Measurements from ENCODE around the gene RAPGEF1.

RAPGEF1 gene

DNA sequence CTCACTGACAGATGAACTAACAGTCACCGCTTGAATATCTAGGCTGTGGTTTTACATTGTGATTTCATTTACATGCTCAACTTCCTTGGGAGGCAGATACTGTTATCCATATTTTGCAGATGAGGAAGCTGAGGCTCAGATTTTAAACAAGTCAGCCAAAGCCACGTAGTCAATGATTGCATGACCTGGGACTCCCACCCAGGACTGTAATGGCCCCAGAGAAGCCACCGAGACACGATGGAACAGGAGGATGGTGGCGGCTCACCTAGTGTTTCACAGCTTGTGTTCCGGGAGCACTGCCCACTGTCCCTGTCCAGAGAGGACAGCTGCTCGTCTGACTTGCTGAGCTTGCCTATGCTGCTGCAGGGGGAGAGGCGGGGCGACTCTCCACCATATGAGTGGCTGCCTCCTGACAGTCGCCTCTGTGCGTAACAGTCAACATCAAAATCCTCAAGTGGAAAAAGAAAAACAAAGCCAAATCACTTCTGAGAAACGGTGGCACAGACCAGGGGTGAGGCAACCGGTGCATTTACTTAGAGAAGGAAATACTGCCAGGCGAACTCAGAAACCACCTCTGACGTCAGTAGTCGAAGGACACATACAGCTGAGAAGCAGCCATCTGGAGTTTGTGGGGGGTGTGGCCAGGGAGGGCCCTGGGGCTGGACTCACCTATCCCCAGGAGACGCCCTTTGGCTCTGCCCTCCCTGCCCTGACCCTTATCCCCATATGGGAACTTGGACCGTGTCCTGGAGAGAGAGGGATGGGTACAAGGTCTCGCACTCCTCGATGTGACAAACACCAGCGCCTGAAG lies 112.0 kb downstream of the RAPGEF1 start:
- TF ChIP-seq FOXP2 (optimal IDR thresholded peaks at IDR 0.05; ENCODE audit: borderline replicate concordance, extremely low read depth, extremely low read length, insufficient read depth), result no peak
- TF ChIP-seq TAF1 (IDR thresholded peaks at IDR 0.05; ENCODE audit: borderline replicate concordance, insufficient read depth, low read length), result no peak
- no peak for TF ChIP-seq POLR2AphosphoS5 (IDR thresholded peaks at IDR 0.05; ENCODE audit: low read depth, low read length)
- no peak for TF ChIP-seq SIN3A (IDR thresholded peaks at IDR 0.05; ENCODE audit: borderline replicate concordance, insufficient read depth, low read length)
- TF ChIP-seq, protein P1, sequence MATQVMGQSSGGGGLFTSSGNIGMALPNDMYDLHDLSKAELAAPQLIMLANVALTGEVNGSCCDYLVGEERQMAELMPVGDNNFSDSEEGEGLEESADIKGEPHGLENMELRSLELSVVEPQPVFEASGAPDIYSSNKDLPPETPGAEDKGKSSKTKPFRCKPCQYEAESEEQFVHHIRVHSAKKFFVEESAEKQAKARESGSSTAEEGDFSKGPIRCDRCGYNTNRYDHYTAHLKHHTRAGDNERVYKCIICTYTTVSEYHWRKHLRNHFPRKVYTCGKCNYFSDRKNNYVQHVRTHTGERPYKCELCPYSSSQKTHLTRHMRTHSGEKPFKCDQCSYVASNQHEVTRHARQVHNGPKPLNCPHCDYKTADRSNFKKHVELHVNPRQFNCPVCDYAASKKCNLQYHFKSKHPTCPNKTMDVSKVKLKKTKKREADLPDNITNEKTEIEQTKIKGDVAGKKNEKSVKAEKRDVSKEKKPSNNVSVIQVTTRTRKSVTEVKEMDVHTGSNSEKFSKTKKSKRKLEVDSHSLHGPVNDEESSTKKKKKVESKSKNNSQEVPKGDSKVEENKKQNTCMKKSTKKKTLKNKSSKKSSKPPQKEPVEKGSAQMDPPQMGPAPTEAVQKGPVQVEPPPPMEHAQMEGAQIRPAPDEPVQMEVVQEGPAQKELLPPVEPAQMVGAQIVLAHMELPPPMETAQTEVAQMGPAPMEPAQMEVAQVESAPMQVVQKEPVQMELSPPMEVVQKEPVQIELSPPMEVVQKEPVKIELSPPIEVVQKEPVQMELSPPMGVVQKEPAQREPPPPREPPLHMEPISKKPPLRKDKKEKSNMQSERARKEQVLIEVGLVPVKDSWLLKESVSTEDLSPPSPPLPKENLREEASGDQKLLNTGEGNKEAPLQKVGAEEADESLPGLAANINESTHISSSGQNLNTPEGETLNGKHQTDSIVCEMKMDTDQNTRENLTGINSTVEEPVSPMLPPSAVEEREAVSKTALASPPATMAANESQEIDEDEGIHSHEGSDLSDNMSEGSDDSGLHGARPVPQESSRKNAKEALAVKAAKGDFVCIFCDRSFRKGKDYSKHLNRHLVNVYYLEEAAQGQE (IDR thresholded peaks at IDR 0.05; ENCODE audit: insufficient read depth in 1 of 2, low read depth in 2 of 2, low read length in 2 of 2), result no peak

DNA sequence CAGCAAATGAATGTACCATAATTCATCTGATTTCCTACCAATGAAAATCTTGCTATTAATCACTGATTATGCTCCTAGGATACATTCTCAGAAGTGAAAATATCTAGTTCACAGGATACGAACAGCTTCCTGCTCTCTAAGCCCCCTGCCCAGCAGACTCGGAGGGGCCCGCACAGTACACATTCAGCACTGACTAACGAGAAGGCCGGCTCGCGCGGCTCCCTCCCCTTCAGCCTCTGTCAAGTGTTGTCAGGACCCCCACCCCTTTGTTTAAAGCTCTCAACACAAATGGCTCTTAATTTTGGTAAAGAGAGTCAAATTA lies 112.6 kb downstream of the RAPGEF1 start:
- TF ChIP-seq TAF1 (IDR thresholded peaks at IDR 0.05; ENCODE audit: borderline replicate concordance, insufficient read depth, low read length) (no peak), FOXP2 (optimal IDR thresholded peaks at IDR 0.05; ENCODE audit: borderline replicate concordance, extremely low read depth, extremely low read length, insufficient read depth) (no peak), SIN3A (IDR thresholded peaks at IDR 0.05; ENCODE audit: borderline replicate concordance, insufficient read depth, low read length) (no peak)

GRCh38 chr9:131625790-131626670 lies 113.8 kb downstream of the RAPGEF1 start:
- TF ChIP-seq FOXP2 (optimal IDR thresholded peaks at IDR 0.05; ENCODE audit: borderline replicate concordance, extremely low read depth, extremely low read length, insufficient read depth), result no peak
- TF ChIP-seq POLR2AphosphoS5 (IDR thresholded peaks at IDR 0.05; ENCODE audit: low read depth, low read length), result no peak
- no peak for TF ChIP-seq TAF1 (IDR thresholded peaks at IDR 0.05; ENCODE audit: borderline replicate concordance, insufficient read depth, low read length)
- no peak for TF ChIP-seq SIN3A (IDR thresholded peaks at IDR 0.05; ENCODE audit: borderline replicate concordance, insufficient read depth, low read length)
- TF ChIP-seq, protein P1 (IDR thresholded peaks at IDR 0.05; ENCODE audit: insufficient read depth in 1 of 2, low read depth in 2 of 2, low read length in 2 of 2), result no peak

DNA sequence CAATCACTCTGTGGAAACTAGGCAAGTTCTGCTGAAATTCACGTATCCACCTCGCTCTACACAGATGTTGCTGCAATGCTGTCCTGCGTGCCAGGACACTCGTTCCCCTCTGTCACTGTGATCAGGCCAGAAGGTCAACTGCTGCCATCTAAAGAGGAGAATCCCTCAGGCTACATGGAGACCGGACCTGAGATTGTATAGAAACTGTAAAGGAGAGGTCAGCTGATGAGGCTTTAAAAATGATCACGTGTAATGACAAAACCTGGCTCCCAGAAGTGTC lies 114.4 kb downstream of the RAPGEF1 start:
- no peak for TF ChIP-seq TAF1 (IDR thresholded peaks at IDR 0.05; ENCODE audit: borderline replicate concordance, insufficient read depth, low read length)
- TF ChIP-seq SIN3A (IDR thresholded peaks at IDR 0.05; ENCODE audit: borderline replicate concordance, insufficient read depth, low read length), result no peak
- TF ChIP-seq, protein P1 (IDR thresholded peaks at IDR 0.05; ENCODE audit: insufficient read depth in 1 of 2, low read depth in 2 of 2, low read length in 2 of 2), result no peak
- no peak for TF ChIP-seq POLR2AphosphoS5 (IDR thresholded peaks at IDR 0.05; ENCODE audit: low read depth, low read length)
- no peak for TF ChIP-seq FOXP2 (optimal IDR thresholded peaks at IDR 0.05; ENCODE audit: borderline replicate concordance, extremely low read depth, extremely low read length, insufficient read depth)

DNA sequence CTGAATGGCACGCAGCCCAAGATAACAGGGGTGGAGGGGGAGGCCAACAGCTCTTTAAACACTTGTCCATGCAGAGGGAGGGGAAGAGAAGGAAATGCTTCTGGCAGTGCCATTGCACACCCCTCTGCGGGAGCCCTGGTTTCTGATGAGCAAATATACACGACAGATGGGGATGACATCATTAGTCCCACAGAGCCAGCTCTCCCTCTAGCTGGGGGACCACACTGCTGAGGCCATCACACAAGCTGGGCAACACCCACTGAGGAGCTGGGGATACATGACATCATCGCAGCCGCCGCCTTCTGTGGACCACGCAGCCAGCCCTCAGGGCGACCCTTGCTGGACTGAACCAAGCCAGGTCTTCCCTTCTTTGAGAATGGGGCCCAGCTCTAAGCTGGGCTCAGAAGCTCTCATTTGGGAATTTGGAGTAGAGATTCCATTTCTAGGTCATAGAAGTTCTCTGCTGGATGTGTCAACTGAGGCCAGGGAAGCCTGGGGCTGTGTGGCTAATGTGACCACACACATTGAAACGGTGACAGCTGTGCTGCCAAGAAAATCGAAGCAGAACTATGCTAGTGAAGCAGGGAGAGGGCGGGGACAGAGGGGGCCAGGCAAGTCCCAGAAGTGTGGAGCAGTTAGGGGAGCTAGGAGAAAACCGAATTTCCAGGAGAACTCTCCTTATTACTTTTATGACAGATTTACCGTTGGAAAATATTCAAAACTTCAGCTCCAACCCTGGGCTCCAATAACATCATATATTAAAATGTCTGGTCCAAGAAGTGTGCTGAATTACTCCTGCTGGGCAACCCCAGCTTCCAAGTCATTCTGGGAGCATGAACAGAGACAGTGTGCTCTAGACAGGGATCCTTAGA lies 115.0 kb downstream of the RAPGEF1 start:
- no peak for TF ChIP-seq POLR2AphosphoS5 (IDR thresholded peaks at IDR 0.05; ENCODE audit: low read depth, low read length)
- TF ChIP-seq TAF1 (IDR thresholded peaks at IDR 0.05; ENCODE audit: borderline replicate concordance, insufficient read depth, low read length), result no peak
- TF ChIP-seq SIN3A (IDR thresholded peaks at IDR 0.05; ENCODE audit: borderline replicate concordance, insufficient read depth, low read length), result no peak
- TF ChIP-seq, protein P1 (IDR thresholded peaks at IDR 0.05; ENCODE audit: insufficient read depth in 1 of 2, low read depth in 2 of 2, low read length in 2 of 2), result no peak
- TF ChIP-seq FOXP2 (optimal IDR thresholded peaks at IDR 0.05; ENCODE audit: borderline replicate concordance, extremely low read depth, extremely low read length, insufficient read depth), result no peak
